ENCODE results near the gene DHRS13. TPM values are rescaled to one million over a fixed set of nuclear protein-coding genes. Genes with fewer than 3 reads are reported as not detected.

Gene DHRS13
- total and polyA plus RNA-seq, 9 donors: 3.7 to 13.8 (median 7.8) TPM

- H3K27ac ChIP-seq: no peak overlapping the region
- no peak overlapping the region for H3K4me3 ChIP-seq
- H3K9me3 ChIP-seq: no peaks in the 10 kb centered on the region
- no peak for DNase-seq
- TF ChIP-seq CTCF (IDR thresholded peaks at IDR 0.05) (no peak), EP300 (IDR thresholded peaks at IDR 0.05) (no peak), POLR2A (IDR thresholded peaks at IDR 0.05) (no peak)
- H3K4me1 ChIP-seq (ENCODE audit: insufficient read depth): no peaks in the 10 kb centered on the region
- H3K36me3 ChIP-seq: no peaks in the 10 kb centered on the region
- 49 to 78% (median 50%) methylated on average over 2 of the region's 2 CpGs for WGBS, 3 donors
- H3K27me3 ChIP-seq: no peaks in the 10 kb centered on the region
- intact Hi-C loops (cut with DNase I): loop anchor here in 2 of 4 donors (10.0 kb wide), 1 partner anchor 153 kb away; no protein-coding TSS in a partner anchor
Observed at GRCh38 chr17:28918295-28918694, 15.4 kb upstream of the DHRS13 start.

DNA sequence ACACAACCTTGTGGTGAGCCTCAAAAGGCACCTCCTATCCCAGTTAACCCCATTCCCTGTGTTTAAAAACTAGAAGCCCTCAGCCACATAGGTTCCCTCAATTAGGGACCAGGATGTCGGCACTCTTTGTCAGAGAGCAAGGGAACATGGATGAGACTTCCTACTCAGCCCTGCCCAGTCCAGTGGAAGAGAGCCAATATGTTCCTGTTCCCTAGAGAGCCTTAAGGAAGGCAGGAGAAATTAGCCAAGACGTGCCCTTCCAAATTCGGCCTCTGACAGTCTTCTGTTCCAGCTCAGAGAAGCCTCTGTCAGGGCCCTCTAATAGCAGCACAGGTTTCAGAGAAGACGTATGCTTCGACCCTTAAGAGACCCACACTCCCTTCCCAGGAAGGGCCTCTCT, 14.6 kb upstream of the DHRS13 start:
- H3K4me3 ChIP-seq: no peak overlapping the region
- no peaks in the 10 kb centered on the region for H3K36me3 ChIP-seq
- DNase-seq: no peak
- no peaks in the 10 kb centered on the region for H3K4me1 ChIP-seq (ENCODE audit: insufficient read depth)
- TF ChIP-seq EP300 (IDR thresholded peaks at IDR 0.05) (no peak), POLR2A (IDR thresholded peaks at IDR 0.05) (no peak), CTCF (IDR thresholded peaks at IDR 0.05) (no peak)
- intact Hi-C loops (cut with DNase I): loop anchor here in 2 of 4 donors (10.0 kb wide), 1 partner anchor 153 kb away; no protein-coding TSS in a partner anchor
- H3K27ac ChIP-seq: no peak overlapping the region
- H3K9me3 ChIP-seq: no peaks in the 10 kb centered on the region
- WGBS, 3 donors: 55 to 69% (median 68%) methylated on average over 5 of the region's 5 CpGs
- H3K27me3 ChIP-seq: no peaks in the 10 kb centered on the region

DNA sequence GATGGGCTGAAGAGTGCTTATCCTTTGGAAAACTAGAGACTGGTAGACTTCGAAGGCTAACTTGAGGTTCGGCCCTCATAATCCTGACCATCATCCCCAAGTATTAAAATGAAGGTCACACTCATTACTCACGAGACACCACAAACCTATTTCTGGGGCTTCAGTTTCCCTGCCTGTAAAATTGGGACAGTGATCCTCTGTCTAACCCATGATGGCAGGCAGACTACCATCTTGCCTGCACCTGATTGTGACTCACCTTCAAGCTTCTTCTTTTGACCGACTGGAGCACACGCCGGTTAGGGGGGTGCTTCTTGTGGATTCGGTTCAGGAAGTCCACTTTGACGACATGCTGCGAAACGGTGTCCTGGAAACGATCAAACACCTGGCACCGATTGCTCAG, 14.2 kb upstream of the DHRS13 start:
- WGBS, 3 donors: 80 to 83% (median 82%) methylated on average over 12 of the region's 12 CpGs
- Histone ChIP-seq H3K4me3 (no peak overlapping the region), H3K27me3 (no peaks in the 10 kb centered on the region), H3K4me1 (ENCODE audit: insufficient read depth) (no peaks in the 10 kb centered on the region), H3K9me3 (no peaks in the 10 kb centered on the region), H3K27ac (no peak overlapping the region), H3K36me3 (no peaks in the 10 kb centered on the region)
- no peak for DNase-seq
- intact Hi-C loops (cut with DNase I): loop anchor here in 2 of 4 donors (10.0 kb wide), 1 partner anchor 152 kb away; no protein-coding TSS in a partner anchor
- no peak for TF ChIP-seq CTCF (IDR thresholded peaks at IDR 0.05)

DNA sequence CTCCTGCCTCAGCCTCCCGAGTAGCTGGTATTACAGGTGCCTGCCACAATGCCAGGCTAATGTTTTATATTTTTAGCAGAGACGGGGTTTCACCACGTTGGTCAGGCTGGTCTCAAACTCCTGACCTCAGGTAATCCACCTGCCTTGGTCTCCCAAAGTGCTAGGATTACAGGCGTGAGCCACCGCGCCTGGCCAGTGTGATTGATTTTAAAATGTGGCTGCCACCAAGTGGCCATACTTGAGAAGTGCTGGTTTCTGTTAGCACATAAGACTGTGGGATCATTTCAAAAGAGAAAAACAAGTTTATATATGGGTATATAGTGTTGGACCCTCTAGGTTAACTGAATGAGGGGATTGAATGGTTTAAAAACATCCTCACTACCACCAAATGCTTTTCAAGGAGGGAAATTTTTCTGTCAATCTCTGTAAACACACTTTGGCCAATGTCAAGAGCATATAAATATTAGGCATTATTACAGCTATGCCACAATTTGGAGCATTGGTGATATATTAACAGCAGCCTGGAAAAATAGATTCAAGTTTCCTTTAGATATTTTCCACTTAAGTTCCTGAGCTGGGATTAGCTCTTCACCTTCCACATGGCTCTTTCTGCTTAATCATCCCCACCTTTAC, 13.5 kb upstream of the DHRS13 start:
- intact Hi-C loops (cut with DNase I): loop anchor here in 2 of 4 donors (10.0 kb wide), 1 partner anchor 152 kb away; no protein-coding TSS in a partner anchor
- peak in 2 of 5 donors; percentile 52 to 54 for DNase-seq
- no peak overlapping the region for H3K27ac ChIP-seq
- H3K4me1 ChIP-seq (ENCODE audit: insufficient read depth): no peaks in the 10 kb centered on the region
- WGBS, 3 donors: 38 to 47% (median 38%) methylated on average over 6 of the region's 6 CpGs
- H3K4me3 ChIP-seq: no peak overlapping the region
- no peaks in the 10 kb centered on the region for H3K9me3 ChIP-seq
- no peaks in the 10 kb centered on the region for H3K36me3 ChIP-seq
- H3K27me3 ChIP-seq: no peaks in the 10 kb centered on the region
- no peak for TF ChIP-seq EP300 (IDR thresholded peaks at IDR 0.05)
- TF ChIP-seq CTCF (IDR thresholded peaks at IDR 0.05): peak; percentile 16 to 48 (median 42)

All from ovary (tissue), 9 donors.